HEK293 (cell line): ENCODE results near the gene SLC17A4.

Experiments used
- ZBTB21 ChIP-seq: fragments of 450-650 bp; formaldehyde crosslinking; IDR thresholded peaks from 2 replicates; pipeline ENCODE4 v1.5.1; 2017; ENCODE audit warnings: missing biosample characterization, missing genetic modification characterization
- ZNF501 ChIP-seq: fragments of 450-650 bp; formaldehyde crosslinking; IDR thresholded peaks from 2 replicates; pipeline ENCODE4 v1.5.1; 2016; ENCODE audit warnings: missing biosample characterization, missing genetic modification characterization
- ZNF624 ChIP-seq: fragments of 450-650 bp; formaldehyde crosslinking; IDR thresholded peaks from 2 replicates; pipeline ENCODE4 v1.5.1; 2017; ENCODE audit warnings: missing biosample characterization, missing genetic modification characterization
- ZNF785 ChIP-seq: fragments of 450-650 bp; formaldehyde crosslinking; IDR thresholded peaks from 2 replicates; pipeline ENCODE4 v1.5.1; 2016; ENCODE audit warnings: missing biosample characterization, missing genetic modification characterization
- TF ChIP-seq, protein P1 (sequence below): fragments of 450-650 bp; formaldehyde crosslinking; IDR thresholded peaks from 2 replicates; pipeline ENCODE4 v1.5.1; 2016; ENCODE audit warnings: missing biosample characterization, missing genetic modification characterization
- TF ChIP-seq, protein P2 (sequence below): fragments of 450-650 bp; formaldehyde crosslinking; IDR thresholded peaks from 2 replicates; pipeline ENCODE4 v1.5.1; 2016; ENCODE audit warnings: missing biosample characterization, missing genetic modification characterization
- TF ChIP-seq, protein P3 (sequence below): fragments of 450-650 bp; IDR thresholded peaks from 2 replicates; pipeline ENCODE4 v1.5.1; 2018; ENCODE audit warnings: missing biosample characterization, missing genetic modification characterization
- TF ChIP-seq, protein P4 (sequence below): fragments of 450-650 bp; formaldehyde crosslinking; IDR thresholded peaks from 2 replicates; pipeline ENCODE4 v1.5.1; 2016; ENCODE audit warnings: missing biosample characterization, missing genetic modification characterization

DNA sequence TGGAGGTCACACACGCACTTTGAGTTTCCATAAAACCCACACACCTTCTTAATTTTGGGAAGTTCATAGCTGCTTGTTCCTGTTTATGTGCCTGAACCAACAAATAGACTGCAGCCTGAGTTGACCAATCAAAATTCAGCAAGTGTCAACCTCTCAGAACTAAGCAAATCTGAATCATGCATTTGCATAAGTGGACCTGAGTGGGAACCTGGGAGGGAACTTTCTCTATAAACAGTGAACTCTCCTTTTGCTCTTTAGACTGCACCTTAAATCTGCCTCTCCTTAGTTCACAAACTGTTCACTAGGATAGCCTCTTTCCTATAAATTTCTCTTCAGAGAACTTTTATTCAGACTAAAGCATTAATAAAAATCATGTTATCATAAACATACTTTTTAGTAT lies 39.4 kb downstream of the SLC17A4 start:
- TF ChIP-seq, protein P1, sequence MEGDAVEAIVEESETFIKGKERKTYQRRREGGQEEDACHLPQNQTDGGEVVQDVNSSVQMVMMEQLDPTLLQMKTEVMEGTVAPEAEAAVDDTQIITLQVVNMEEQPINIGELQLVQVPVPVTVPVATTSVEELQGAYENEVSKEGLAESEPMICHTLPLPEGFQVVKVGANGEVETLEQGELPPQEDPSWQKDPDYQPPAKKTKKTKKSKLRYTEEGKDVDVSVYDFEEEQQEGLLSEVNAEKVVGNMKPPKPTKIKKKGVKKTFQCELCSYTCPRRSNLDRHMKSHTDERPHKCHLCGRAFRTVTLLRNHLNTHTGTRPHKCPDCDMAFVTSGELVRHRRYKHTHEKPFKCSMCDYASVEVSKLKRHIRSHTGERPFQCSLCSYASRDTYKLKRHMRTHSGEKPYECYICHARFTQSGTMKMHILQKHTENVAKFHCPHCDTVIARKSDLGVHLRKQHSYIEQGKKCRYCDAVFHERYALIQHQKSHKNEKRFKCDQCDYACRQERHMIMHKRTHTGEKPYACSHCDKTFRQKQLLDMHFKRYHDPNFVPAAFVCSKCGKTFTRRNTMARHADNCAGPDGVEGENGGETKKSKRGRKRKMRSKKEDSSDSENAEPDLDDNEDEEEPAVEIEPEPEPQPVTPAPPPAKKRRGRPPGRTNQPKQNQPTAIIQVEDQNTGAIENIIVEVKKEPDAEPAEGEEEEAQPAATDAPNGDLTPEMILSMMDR (tag by site-specific recombination) = no peak
- TF ChIP-seq ZNF624 (no peak), ZNF785 (tag by site-specific recombination) (no peak), ZBTB21 (tag by site-specific recombination) (no peak), ZNF501 (tag by site-specific recombination) (no peak)
- TF ChIP-seq, protein P2, sequence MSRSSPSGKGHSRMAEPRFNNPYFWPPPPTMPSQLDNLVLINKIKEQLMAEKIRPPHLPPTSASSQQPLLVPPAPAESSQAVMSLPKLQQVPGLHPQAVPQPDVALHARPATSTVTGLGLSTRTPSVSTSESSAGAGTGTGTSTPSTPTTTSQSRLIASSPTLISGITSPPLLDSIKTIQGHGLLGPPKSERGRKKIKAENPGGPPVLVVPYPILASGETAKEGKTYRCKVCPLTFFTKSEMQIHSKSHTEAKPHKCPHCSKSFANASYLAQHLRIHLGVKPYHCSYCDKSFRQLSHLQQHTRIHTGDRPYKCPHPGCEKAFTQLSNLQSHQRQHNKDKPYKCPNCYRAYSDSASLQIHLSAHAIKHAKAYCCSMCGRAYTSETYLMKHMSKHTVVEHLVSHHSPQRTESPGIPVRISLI (tag by site-specific recombination) = no peak
- TF ChIP-seq, protein P3, sequence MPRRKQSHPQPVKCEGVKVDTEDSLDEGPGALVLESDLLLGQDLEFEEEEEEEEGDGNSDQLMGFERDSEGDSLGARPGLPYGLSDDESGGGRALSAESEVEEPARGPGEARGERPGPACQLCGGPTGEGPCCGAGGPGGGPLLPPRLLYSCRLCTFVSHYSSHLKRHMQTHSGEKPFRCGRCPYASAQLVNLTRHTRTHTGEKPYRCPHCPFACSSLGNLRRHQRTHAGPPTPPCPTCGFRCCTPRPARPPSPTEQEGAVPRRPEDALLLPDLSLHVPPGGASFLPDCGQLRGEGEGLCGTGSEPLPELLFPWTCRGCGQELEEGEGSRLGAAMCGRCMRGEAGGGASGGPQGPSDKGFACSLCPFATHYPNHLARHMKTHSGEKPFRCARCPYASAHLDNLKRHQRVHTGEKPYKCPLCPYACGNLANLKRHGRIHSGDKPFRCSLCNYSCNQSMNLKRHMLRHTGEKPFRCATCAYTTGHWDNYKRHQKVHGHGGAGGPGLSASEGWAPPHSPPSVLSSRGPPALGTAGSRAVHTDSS (tag by site-specific recombination) = no peak
- TF ChIP-seq, protein P4, sequence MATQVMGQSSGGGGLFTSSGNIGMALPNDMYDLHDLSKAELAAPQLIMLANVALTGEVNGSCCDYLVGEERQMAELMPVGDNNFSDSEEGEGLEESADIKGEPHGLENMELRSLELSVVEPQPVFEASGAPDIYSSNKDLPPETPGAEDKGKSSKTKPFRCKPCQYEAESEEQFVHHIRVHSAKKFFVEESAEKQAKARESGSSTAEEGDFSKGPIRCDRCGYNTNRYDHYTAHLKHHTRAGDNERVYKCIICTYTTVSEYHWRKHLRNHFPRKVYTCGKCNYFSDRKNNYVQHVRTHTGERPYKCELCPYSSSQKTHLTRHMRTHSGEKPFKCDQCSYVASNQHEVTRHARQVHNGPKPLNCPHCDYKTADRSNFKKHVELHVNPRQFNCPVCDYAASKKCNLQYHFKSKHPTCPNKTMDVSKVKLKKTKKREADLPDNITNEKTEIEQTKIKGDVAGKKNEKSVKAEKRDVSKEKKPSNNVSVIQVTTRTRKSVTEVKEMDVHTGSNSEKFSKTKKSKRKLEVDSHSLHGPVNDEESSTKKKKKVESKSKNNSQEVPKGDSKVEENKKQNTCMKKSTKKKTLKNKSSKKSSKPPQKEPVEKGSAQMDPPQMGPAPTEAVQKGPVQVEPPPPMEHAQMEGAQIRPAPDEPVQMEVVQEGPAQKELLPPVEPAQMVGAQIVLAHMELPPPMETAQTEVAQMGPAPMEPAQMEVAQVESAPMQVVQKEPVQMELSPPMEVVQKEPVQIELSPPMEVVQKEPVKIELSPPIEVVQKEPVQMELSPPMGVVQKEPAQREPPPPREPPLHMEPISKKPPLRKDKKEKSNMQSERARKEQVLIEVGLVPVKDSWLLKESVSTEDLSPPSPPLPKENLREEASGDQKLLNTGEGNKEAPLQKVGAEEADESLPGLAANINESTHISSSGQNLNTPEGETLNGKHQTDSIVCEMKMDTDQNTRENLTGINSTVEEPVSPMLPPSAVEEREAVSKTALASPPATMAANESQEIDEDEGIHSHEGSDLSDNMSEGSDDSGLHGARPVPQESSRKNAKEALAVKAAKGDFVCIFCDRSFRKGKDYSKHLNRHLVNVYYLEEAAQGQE (tag by site-specific recombination) = no peak
